Fibroblast of skin of abdomen (primary cell): ENCODE data around the gene P3H4.

ENCODE experiments used
- DNase-seq: peaks from one replicate; pipeline ENCODE4 v3.0.0-alpha.2; 2013

The P3H4 gene

GRCh38 chr17:41821776-41822175 lies 10.0 kb upstream of the P3H4 start:
- no peak for DNase-seq

- DNase-seq, result no peak
Measured at GRCh38 chr17:41818024-41818423, 6.3 kb upstream of the P3H4 start.

- DNase-seq, result no peak
Measured at GRCh38 chr17:41816637-41817320, 5.0 kb upstream of the P3H4 start.

GRCh38 chr17:41814195-41814594 lies 2.4 kb upstream of the P3H4 start:
- DNase-seq, result no peak

GRCh38 chr17:41813699-41814124 lies 2.0 kb upstream of the P3H4 start:
- no peak for DNase-seq

- no peak for DNase-seq
Measured at GRCh38 chr17:41813152-41813680, 1.5 kb upstream of the P3H4 start.

- DNase-seq, result peak; percentile 94
Measured at GRCh38 chr17:41812381-41813151, 817 bp upstream of the P3H4 start, which contains the start of gene FKBP10. FKBP10 (plus strand) TSS chr17:41813004; CDS start chr17:41813035, 31 bp downstream.

GRCh38 chr17:41810659-41811548 lies 845 bp downstream of the P3H4 start:
- DNase-seq, result no peak

GRCh38 chr17:41806685-41807445 lies 4.9 kb downstream of the P3H4 start:
- no peak for DNase-seq

- no peak for DNase-seq
Measured at GRCh38 chr17:41803049-41804020, 8.4 kb downstream of the P3H4 start.

GRCh38 chr17:41801374-41802271 lies 10.1 kb downstream of the P3H4 start:
- peak; percentile 70 for DNase-seq

- DNase-seq, result peak; percentile 72
Measured at GRCh38 chr17:41800601-41801373, 11.0 kb downstream of the P3H4 start.

GRCh38 chr17:41799366-41799765 lies 12.4 kb downstream of the P3H4 start:
- no peak for DNase-seq

GRCh38 chr17:41797377-41797776 lies 14.4 kb downstream of the P3H4 start:
- DNase-seq, result no peak

- no peak for DNase-seq
Measured at GRCh38 chr17:41796121-41796895, 15.4 kb downstream of the P3H4 start.

GRCh38 chr17:41794540-41794975 lies 17.2 kb downstream of the P3H4 start:
- no peak for DNase-seq

- DNase-seq, result no peak
Measured at GRCh38 chr17:41793784-41794539, 17.8 kb downstream of the P3H4 start.
